Fibroblast of lung (primary cell): ENCODE data around the gene MGLL.

Experiments
- EZH2 ChIP-seq: IDR thresholded peaks from 2 replicates; pipeline ENCODE4 v1.5.1; 2012; ENCODE audit warnings: low read length, control low read depth, mild to moderate bottlenecking; ENCODE audit errors: missing control alignments
- TF ChIP-seq, protein P1 (sequence below), 2 donors: IDR thresholded peaks in 1 of 2; conservative IDR thresholded peaks in 1 of 2; 1 replicate in 1 of 2; 2 replicates in 1 of 2; pipeline ENCODE4 v1.5.1; 2011 to 2012; ENCODE audit warnings: low read length in 2 of 2, control low read depth in 1 of 2, inconsistent platforms in 1 of 2, low read depth in 1 of 2, mild to moderate bottlenecking in 1 of 2

DNA sequence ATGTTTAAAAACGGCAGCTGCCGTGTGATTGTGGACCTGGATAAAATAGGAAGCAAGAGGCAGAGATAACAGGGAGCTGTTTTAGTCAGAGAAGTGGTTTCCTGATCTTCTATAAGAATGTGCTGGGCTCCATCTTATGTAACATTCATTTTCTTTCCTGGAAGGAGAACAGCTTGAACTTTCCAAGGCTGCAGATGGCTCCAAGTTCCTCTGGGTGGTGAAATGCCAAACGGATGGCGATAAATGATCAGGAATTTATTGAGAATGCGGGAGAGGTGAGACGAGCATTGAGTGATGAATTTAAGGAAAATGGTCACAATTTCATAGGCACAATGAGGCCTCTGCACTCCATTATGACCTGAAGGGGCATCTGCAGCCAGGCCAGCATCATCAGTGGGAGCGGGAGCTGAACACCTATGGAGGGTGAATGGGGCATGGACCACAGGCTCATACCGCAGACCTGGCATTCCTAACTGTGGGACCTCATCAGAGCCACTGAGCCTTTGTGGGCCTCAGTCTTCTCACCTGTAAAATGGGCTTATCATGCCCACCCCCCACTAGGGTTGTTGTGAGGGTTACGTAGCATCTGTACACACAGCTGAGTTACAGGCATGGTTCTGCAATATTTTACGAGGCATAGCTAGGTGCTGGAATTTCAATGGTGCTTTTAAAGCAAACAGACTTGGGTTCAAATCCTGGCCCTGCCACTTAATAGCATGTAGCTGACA is 17.1 kb downstream of the MGLL start:
- no peak for TF ChIP-seq EZH2
- TF ChIP-seq, protein P1, sequence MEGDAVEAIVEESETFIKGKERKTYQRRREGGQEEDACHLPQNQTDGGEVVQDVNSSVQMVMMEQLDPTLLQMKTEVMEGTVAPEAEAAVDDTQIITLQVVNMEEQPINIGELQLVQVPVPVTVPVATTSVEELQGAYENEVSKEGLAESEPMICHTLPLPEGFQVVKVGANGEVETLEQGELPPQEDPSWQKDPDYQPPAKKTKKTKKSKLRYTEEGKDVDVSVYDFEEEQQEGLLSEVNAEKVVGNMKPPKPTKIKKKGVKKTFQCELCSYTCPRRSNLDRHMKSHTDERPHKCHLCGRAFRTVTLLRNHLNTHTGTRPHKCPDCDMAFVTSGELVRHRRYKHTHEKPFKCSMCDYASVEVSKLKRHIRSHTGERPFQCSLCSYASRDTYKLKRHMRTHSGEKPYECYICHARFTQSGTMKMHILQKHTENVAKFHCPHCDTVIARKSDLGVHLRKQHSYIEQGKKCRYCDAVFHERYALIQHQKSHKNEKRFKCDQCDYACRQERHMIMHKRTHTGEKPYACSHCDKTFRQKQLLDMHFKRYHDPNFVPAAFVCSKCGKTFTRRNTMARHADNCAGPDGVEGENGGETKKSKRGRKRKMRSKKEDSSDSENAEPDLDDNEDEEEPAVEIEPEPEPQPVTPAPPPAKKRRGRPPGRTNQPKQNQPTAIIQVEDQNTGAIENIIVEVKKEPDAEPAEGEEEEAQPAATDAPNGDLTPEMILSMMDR (conservative IDR thresholded peaks at IDR 0.05 in 1 of 2, IDR thresholded peaks at IDR 0.05 in 1 of 2; ENCODE audit: low read depth in 1 of 2, low read length in 2 of 2), result no peak
